Measurements from ENCODE around the gene RFX6.
A peak's percentile ranks its signal among the peaks of the same experiment; 100 is the strongest.

The RFX6 gene

DNA sequence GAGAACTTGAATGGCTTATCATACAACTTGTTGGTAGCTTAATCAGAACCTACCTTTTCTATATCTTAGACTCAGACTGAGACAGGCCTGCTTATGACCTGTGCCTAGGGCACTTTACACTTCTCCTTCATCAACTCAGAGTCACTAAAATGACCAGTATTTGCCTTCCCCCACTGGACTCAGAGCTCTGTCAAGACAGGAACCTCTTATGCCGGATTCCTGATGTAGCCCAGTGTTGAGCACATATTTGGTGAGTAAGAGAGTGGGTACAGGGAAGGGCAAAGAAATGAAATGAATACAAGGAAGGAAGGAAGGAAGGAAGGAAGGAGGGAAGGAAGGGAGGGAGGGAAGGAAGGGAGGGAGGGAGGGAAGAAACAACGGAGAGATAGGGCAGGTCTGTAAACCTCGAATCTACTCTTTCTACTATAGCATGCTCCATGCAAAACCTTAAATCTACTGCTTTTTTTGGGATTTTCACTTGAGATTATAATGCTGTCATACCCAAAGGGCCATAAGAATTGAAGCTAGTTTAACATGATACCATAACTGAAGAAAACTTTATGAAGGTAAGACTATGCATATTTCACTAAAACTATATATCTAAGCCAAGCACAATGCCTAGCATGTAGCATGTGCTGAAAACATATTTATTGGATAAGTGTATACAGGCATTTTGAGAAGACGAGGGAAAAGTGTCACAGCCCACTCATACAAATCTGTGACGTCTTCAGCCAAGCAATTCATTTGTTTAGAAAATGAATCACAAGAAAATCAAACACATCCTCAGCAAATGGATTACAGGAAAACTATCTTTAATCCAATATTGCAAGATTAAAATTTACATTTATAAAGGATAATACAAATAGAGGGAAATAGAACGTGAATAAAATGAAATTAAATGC is 89.9 kb downstream of the RFX6 start:
- no peaks in the 10 kb centered on the region for H3K36me3 ChIP-seq (ENCODE audit: control insufficient read depth, insufficient read depth, low read length)
- no peaks in the 10 kb centered on the region for H3K27me3 ChIP-seq (replicated peaks; ENCODE audit: control insufficient read depth, insufficient read depth, low read length)
- TF ChIP-seq, protein P1, sequence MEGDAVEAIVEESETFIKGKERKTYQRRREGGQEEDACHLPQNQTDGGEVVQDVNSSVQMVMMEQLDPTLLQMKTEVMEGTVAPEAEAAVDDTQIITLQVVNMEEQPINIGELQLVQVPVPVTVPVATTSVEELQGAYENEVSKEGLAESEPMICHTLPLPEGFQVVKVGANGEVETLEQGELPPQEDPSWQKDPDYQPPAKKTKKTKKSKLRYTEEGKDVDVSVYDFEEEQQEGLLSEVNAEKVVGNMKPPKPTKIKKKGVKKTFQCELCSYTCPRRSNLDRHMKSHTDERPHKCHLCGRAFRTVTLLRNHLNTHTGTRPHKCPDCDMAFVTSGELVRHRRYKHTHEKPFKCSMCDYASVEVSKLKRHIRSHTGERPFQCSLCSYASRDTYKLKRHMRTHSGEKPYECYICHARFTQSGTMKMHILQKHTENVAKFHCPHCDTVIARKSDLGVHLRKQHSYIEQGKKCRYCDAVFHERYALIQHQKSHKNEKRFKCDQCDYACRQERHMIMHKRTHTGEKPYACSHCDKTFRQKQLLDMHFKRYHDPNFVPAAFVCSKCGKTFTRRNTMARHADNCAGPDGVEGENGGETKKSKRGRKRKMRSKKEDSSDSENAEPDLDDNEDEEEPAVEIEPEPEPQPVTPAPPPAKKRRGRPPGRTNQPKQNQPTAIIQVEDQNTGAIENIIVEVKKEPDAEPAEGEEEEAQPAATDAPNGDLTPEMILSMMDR (IDR thresholded peaks at IDR 0.05; ENCODE audit: insufficient read depth, low read length, poor library complexity, severe bottlenecking) = no peak
- H3K4me3 ChIP-seq (replicated peaks; ENCODE audit: low read depth, low read length) = no peak overlapping the region
- no peak for DNase-seq (ENCODE audit: extremely low read depth, insufficient read length)

DNA sequence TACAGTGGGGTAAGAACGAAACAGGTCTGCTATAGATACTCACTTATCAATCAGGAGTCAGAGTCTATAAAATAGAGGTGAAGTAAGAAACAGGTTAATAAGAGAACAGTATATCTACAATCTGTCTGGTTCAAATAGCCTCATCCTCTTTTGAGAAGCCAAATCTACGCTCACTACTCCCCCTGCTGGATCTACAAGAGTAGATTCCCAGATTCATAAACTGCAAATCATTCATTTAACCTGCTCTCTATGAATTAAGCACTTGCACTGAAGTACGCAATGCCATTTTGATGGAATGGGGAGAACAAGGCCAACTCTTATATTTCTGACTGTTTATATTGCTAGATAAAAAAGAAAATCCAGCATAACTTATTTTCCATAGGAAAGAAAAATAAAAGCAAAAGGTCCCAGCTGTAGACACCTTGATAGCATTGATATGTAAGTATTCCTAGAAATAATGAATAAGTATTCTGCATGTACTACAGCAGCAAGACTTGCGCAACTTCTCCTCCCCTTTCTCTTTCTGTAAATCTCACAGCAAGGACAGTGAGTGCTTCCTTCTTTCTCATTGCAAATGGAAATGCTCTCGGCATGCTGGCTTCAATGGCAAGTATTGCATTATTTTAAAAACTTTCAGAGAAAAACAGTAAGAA is 92.3 kb downstream of the RFX6 start:
- Histone ChIP-seq H3K4me3 (replicated peaks; ENCODE audit: low read depth, low read length) (no peak overlapping the region), H3K27me3 (replicated peaks; ENCODE audit: control insufficient read depth, insufficient read depth, low read length) (no peaks in the 10 kb centered on the region), H3K36me3 (ENCODE audit: control insufficient read depth, insufficient read depth, low read length) (no peaks in the 10 kb centered on the region)
- TF ChIP-seq, protein P1 (IDR thresholded peaks at IDR 0.05; ENCODE audit: insufficient read depth, low read length, poor library complexity, severe bottlenecking) = peak; percentile 76
- DNase-seq (ENCODE audit: extremely low read depth, insufficient read length) = no peak

DNA sequence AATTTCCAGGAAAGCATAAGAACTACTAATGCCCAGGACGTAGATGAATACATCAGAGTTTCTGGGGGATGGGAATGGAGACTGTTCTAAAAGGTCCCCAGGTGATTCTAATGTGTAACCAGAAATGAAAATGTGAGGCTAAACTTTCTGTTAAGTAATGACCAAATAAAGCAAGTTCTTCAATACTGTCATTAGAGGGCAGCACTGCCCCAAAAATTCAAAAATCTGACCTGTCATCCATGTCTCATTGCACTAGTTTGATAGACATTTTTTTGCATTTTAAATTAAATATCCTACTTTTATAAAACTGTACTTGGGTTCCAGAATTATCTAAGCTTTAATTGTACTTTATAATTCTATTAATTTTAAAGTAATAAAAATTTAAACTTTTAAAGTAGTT is 94.9 kb downstream of the RFX6 start:
- H3K4me3 ChIP-seq (replicated peaks; ENCODE audit: low read depth, low read length) = no peak overlapping the region
- TF ChIP-seq, protein P1 (IDR thresholded peaks at IDR 0.05; ENCODE audit: insufficient read depth, low read length, poor library complexity, severe bottlenecking) = peak; percentile 51
- no peaks in the 10 kb centered on the region for H3K27me3 ChIP-seq (replicated peaks; ENCODE audit: control insufficient read depth, insufficient read depth, low read length)
- H3K36me3 ChIP-seq (ENCODE audit: control insufficient read depth, insufficient read depth, low read length) = no peaks in the 10 kb centered on the region
- no peak for DNase-seq (ENCODE audit: extremely low read depth, insufficient read length)

DNA sequence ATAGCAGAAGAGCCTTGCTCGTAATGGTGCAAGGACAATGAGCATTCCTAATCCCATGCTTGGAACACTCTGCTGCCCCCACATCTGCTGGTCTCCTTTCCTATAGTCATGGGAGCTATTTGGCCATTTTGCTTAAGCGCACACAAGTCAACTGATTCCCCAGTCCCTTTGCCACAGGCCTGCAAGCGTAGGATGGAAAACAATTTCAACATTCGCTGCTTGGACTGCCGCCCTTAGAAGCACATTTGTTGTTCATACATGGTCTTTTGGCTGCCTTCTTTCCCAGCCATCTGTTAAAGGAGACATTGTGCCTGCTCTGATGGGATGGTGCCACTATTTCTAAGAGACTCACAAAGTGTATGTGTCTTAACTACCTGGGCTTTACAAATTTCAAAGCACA is 96.9 kb downstream of the RFX6 start:
- DNase-seq (ENCODE audit: extremely low read depth, insufficient read length) = no peak
- no peaks in the 10 kb centered on the region for H3K27me3 ChIP-seq (replicated peaks; ENCODE audit: control insufficient read depth, insufficient read depth, low read length)
- TF ChIP-seq, protein P1 (IDR thresholded peaks at IDR 0.05; ENCODE audit: insufficient read depth, low read length, poor library complexity, severe bottlenecking) = no peak
- no peaks in the 10 kb centered on the region for H3K36me3 ChIP-seq (ENCODE audit: control insufficient read depth, insufficient read depth, low read length)
- H3K4me3 ChIP-seq (replicated peaks; ENCODE audit: low read depth, low read length) = no peak overlapping the region

DNA sequence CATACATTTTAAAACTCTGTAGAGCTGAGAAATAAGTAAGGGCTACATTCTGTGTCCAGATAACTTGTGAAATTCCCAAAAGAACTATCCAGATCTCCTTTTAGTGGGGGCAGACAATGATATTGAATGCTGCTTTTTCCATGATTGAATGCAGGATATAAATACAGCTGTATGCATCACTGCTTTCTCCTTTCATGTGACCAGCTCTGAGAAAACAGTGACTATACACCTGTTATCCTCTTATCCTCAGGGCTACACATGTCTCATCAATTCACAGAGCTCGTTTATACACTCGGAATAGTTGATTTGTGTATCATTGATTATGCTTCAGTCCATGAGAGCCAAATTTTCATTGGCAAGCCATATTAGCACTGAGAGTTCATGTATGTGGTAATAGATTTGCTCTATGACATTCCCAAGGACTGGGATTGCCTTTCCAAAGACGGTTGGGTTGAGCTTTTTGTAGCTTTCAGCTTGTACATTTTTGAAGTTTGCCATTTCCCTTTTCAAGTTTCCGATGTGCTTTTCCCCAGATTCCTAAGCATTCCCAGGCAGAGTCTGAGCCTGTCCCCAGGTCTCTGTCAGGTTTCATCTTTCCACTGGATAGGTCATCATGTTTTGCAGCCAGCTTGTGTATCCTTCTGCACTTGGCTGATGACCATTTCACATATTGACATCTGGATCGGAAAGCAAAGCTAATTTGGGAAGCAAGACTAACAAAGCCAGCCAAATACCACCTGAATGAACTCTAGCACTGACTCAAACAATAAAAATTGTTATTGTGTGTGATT is 97.7 kb downstream of the RFX6 start:
- Histone ChIP-seq H3K4me3 (replicated peaks; ENCODE audit: low read depth, low read length) (no peak overlapping the region), H3K27me3 (replicated peaks; ENCODE audit: control insufficient read depth, insufficient read depth, low read length) (no peaks in the 10 kb centered on the region), H3K36me3 (ENCODE audit: control insufficient read depth, insufficient read depth, low read length) (no peaks in the 10 kb centered on the region)
- DNase-seq (ENCODE audit: extremely low read depth, insufficient read length) = no peak
- TF ChIP-seq, protein P1 (IDR thresholded peaks at IDR 0.05; ENCODE audit: insufficient read depth, low read length, poor library complexity, severe bottlenecking) = no peak

Data from GM06990 (cell line).